ENCODE results near the gene NLRP1. TPM values are rescaled to one million over a fixed set of nuclear protein-coding genes. Genes with fewer than 3 reads are reported as not detected.

NLRP1 gene
- total and polyA plus RNA-seq, 9 donors = 29.3 to 75.9 (median 59.5) TPM

DNA sequence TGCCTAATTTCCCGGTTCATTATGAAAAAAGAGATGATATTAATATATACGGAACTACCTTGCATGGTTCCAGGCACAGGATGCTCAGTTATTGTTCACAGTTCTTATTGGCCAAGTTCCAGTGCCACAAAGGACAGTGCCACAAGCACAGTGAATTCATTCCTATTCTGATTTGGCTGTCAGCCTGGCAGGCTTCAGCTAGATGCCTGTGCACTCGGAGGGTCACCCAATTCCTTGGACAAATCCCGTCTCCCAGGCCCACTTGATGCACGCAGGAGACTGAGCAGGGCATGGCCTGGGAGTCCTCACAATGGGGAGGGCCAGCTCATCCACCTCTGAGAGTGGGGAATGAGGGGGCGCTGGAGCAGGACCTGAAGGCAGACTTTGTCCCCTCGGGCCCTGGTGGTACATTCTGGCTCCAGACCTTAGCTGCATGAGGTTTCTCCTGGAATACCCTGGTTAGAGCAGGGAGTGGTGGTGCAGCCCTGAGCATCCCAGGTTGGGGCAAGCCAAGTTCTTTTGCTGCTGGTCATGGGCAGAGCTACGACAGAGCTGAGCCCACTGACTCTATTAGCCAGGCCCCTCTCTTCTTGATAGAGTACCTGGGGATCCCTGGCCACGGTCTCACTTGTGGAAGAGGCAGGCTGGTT lies 56.6 kb downstream of the NLRP1 start:
- intact Hi-C loops (cut with DNase I) = no loop called here
- Histone ChIP-seq H3K9me3 (no peaks in the 10 kb centered on the region), H3K27ac (no peak overlapping the region), H3K4me3 (no peak overlapping the region), H3K27me3 (no peaks in the 10 kb centered on the region), H3K4me1 (ENCODE audit: insufficient read depth) (no peaks in the 10 kb centered on the region), H3K36me3 (no peaks in the 10 kb centered on the region)
- DNase-seq = no peak
- 82 to 86% (median 85%) methylated on average over 9 of the region's 9 CpGs for WGBS, 3 donors
- TF ChIP-seq EP300 (IDR thresholded peaks at IDR 0.05) = no peak
- TF ChIP-seq, protein P1, sequence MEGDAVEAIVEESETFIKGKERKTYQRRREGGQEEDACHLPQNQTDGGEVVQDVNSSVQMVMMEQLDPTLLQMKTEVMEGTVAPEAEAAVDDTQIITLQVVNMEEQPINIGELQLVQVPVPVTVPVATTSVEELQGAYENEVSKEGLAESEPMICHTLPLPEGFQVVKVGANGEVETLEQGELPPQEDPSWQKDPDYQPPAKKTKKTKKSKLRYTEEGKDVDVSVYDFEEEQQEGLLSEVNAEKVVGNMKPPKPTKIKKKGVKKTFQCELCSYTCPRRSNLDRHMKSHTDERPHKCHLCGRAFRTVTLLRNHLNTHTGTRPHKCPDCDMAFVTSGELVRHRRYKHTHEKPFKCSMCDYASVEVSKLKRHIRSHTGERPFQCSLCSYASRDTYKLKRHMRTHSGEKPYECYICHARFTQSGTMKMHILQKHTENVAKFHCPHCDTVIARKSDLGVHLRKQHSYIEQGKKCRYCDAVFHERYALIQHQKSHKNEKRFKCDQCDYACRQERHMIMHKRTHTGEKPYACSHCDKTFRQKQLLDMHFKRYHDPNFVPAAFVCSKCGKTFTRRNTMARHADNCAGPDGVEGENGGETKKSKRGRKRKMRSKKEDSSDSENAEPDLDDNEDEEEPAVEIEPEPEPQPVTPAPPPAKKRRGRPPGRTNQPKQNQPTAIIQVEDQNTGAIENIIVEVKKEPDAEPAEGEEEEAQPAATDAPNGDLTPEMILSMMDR (IDR thresholded peaks at IDR 0.05) = no peak
- TF ChIP-seq POLR2A (IDR thresholded peaks at IDR 0.05) = no peak

DNA sequence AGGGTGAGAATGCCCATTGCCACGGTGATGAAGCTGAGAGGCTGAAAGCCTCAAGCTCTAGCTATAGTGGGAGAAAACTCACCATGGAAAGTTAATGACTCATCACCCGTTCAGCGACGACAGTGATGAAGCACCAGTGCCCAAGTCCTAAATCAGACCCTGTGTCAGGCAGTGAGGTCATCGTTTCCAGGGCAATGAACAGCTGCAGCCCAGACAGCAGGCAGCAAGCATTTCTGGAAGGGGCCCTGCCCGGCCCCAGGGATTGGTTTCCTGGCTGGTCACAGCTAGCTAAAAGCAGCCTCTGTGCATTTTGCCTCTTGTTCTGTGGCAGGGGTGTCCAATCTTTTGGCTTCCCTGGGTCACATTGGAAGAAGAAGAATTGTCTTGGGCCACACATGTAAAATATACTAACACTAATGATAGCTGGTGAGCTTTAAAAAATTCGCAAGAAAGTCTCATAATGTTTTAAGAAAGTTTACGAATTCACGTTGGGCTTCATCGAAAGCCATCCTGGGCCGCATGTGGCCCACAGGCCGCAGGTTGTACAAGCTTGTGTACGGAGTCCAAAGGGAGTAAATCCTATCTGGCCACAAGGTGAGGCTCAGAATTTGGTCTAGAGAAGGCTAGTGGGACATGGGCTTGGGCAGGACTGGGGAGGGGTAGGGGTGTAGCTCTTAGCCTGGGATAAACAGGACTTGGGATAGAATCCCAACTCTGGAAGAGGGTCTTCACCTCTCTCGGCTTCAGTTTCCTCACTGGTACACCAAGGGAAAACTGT lies 57.3 kb downstream of the NLRP1 start:
- Histone ChIP-seq H3K4me3 (no peak overlapping the region), H3K4me1 (ENCODE audit: insufficient read depth) (no peaks in the 10 kb centered on the region), H3K9me3 (no peaks in the 10 kb centered on the region), H3K36me3 (no peaks in the 10 kb centered on the region), H3K27me3 (no peaks in the 10 kb centered on the region), H3K27ac (no peak overlapping the region)
- no peak for DNase-seq
- intact Hi-C loops (cut with DNase I) = no loop called here
- 49 to 57% (median 53%) methylated on average over 13 to 14 of the region's 14 CpGs for WGBS, 3 donors
- TF ChIP-seq EP300 (IDR thresholded peaks at IDR 0.05) (no peak), POLR2A (IDR thresholded peaks at IDR 0.05) (no peak)
- TF ChIP-seq, protein P1 (IDR thresholded peaks at IDR 0.05) = no peak

DNA sequence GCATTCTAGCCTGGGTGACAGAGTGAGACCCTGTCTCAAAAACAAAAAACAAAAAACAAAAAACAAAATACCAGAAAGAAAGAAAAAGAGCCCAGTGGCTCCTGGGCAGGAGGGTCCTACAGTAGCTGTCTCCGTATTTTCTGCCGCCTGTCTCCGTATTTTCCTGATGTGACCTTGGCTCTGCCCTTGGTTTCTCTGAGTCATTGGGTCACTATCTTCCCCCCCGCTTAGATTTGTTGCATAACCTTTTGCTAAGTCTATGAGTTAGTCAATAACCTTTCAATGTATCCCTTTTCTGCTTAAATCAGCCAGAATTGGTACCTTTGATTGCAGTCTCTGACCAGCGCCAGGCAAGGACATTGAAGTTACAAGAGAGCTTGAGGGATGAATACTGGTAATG lies 61.1 kb downstream of the NLRP1 start:
- intact Hi-C loops (cut with DNase I) = no loop called here
- Histone ChIP-seq H3K4me1 (ENCODE audit: insufficient read depth) (no peaks in the 10 kb centered on the region), H3K36me3 (no peaks in the 10 kb centered on the region), H3K4me3 (no peak overlapping the region), H3K27ac (no peak overlapping the region), H3K27me3 (no peaks in the 10 kb centered on the region), H3K9me3 (no peaks in the 10 kb centered on the region)
- no peak for DNase-seq
- WGBS, 3 donors = 76 to 81% (median 76%) methylated on average over 5 of the region's 5 CpGs
- TF ChIP-seq POLR2A (IDR thresholded peaks at IDR 0.05) = no peak
- TF ChIP-seq, protein P1 (IDR thresholded peaks at IDR 0.05) = no peak
- no peak for TF ChIP-seq EP300 (IDR thresholded peaks at IDR 0.05)

DNA sequence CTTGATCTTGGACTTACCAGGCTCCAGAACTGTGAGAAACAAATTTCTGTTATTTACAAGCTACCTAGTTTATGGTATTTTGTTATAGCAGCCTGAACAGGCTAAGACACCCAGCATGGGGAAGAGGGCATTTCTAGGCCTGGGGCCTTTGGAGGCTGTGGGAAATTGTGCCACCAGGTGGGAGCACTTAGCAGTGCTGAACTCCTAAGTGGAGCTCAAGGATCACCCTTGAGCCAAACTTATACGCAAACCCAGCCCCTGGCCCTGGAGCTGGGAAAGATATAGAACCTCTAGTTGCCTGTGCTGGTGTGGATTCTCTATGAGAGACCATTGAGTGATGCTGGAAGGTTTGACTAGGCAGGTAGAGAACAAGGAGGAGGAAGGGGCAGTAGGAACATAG lies 61.8 kb downstream of the NLRP1 start:
- 88 to 98% (median 89%) methylated on average over 1 of the region's 1 CpG for WGBS, 3 donors
- Histone ChIP-seq H3K27me3 (no peaks in the 10 kb centered on the region), H3K27ac (no peak overlapping the region), H3K4me1 (ENCODE audit: insufficient read depth) (no peaks in the 10 kb centered on the region), H3K36me3 (no peaks in the 10 kb centered on the region), H3K4me3 (no peak overlapping the region), H3K9me3 (no peaks in the 10 kb centered on the region)
- TF ChIP-seq, protein P1 (IDR thresholded peaks at IDR 0.05) = no peak
- TF ChIP-seq EP300 (IDR thresholded peaks at IDR 0.05) (no peak), POLR2A (IDR thresholded peaks at IDR 0.05) (no peak)
- intact Hi-C loops (cut with DNase I) = no loop called here
- DNase-seq = no peak
